Measurements from ENCODE around the gene FCSK. TPM values are rescaled to one million over a fixed set of nuclear protein-coding genes. Genes with fewer than 3 reads are reported as not detected.

Gene FCSK
- total RNA-seq, 1 experiment from 2014 or later = 25.5 TPM

DNA sequence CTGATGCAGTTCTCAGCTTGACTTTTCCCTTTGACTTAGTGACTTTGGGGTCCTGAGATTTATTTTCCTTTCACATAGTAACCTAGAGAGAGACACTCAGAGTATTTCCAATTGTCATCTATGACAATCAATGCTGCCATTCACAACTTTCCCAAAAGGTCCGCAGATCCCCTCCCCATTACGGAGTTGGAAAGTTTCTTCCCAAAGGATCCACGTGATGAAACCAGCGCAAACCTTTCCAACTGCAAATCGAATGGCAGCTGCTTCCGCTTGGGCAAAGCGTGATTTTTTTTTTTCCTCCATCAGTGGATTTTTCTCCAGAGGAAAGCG, 538 bp upstream of the FCSK start:
- TF ChIP-seq, protein P1, sequence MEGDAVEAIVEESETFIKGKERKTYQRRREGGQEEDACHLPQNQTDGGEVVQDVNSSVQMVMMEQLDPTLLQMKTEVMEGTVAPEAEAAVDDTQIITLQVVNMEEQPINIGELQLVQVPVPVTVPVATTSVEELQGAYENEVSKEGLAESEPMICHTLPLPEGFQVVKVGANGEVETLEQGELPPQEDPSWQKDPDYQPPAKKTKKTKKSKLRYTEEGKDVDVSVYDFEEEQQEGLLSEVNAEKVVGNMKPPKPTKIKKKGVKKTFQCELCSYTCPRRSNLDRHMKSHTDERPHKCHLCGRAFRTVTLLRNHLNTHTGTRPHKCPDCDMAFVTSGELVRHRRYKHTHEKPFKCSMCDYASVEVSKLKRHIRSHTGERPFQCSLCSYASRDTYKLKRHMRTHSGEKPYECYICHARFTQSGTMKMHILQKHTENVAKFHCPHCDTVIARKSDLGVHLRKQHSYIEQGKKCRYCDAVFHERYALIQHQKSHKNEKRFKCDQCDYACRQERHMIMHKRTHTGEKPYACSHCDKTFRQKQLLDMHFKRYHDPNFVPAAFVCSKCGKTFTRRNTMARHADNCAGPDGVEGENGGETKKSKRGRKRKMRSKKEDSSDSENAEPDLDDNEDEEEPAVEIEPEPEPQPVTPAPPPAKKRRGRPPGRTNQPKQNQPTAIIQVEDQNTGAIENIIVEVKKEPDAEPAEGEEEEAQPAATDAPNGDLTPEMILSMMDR (IDR thresholded peaks at IDR 0.05; ENCODE audit: insufficient read depth in 1 of 2, low read depth in 1 of 2, low read length in 1 of 2, severe bottlenecking in 1 of 2, unreplicated experiment in 1 of 2) = no peak
- Histone ChIP-seq H3K36me3 (ENCODE audit: control insufficient read depth, insufficient read depth, low read length) (no peaks in the 10 kb centered on the region), H3K4me3 (ENCODE audit: low read depth, low read length) (peak overlapping the region; percentile 79), H3K4me1 (peaks cover 11% of the 10 kb centered on the region), H3K9me3 (no peaks in the 10 kb centered on the region), H3K27me3 (replicated peaks; ENCODE audit: control insufficient read depth, insufficient read depth, low read length) (no peaks in the 10 kb centered on the region)
- BruUV-seq (replicated peaks) = no TSS peak
- Mint-ChIP-seq H3K4me3 (ENCODE audit: unreplicated experiment) (peak overlapping the region; percentile 89), H3K9me3 (ENCODE audit: unreplicated experiment) (no peaks in the 10 kb centered on the region), H3K4me1 (ENCODE audit: low read depth, unreplicated experiment) (peaks cover 6% of the 10 kb centered on the region), H3K27me3 (ENCODE audit: insufficient read depth, unreplicated experiment) (no peaks in the 10 kb centered on the region), H3K27ac (ENCODE audit: unreplicated experiment) (peak overlapping the region; percentile 97), H3K36me3 (ENCODE audit: insufficient read depth, unreplicated experiment) (no peaks in the 10 kb centered on the region)
- intact Hi-C loops (cut with micrococcal nuclease; ENCODE audit: unreplicated experiment) = loop anchor here (1.0 to 2.0 kb wide), 3 partner anchors 15 to 73 kb away; partner anchors contain the start of gene ST3GAL2
- POLR2A ChIA-PET = interaction anchor here (0.6 to 2.1 kb wide), 10 partner anchors 14 to 165 kb away, joined by 3 to 39 read pairs (median 4); partner anchors contain the start of genes COG4 and DDX19A
- DNase-seq = peak in 1 of 2 experiments; percentile 55
- CTCF ChIA-PET = interaction anchor here (0.5 to 2.7 kb wide), 10 partner anchors 14 to 1184 kb away, joined by 3 to 11 read pairs (median 4); partner anchors contain the start of genes MARVELD3 and ST3GAL2

DNA sequence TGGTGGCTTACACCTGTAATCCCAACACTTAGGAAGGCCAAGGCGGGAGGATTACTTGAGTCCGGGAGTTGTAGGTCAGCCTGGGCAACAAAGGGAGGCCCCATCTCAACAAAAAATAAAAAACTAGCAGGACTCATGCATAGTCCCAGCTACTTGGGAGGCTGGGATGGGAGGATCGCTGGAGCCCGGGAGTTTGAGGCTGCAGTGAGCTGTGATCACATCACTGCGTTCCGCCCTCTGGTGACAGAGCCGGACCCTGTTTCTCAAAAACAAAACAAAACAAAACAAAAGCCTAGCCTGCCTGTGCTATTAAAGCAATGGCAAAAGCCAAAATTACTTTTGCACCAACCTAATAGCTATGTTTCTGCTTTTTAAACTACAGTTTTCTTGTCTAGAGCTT, 1.5 kb downstream of the FCSK start:
- no peaks in the 10 kb centered on the region for H3K9me3 Mint-ChIP-seq (ENCODE audit: unreplicated experiment)
- intact Hi-C loops (cut with micrococcal nuclease; ENCODE audit: unreplicated experiment) = loop anchor here (2.0 kb wide), 1 partner anchor 75 kb away; no protein-coding TSS in a partner anchor
- H3K36me3 Mint-ChIP-seq (ENCODE audit: insufficient read depth, unreplicated experiment) = peaks cover 6% of the 10 kb centered on the region
- H3K36me3 ChIP-seq (ENCODE audit: control insufficient read depth, insufficient read depth, low read length) = no peaks in the 10 kb centered on the region
- H3K9me3 ChIP-seq = no peaks in the 10 kb centered on the region
- no peak overlapping the region for H3K27ac Mint-ChIP-seq (ENCODE audit: unreplicated experiment)
- peaks cover 11% of the 10 kb centered on the region for H3K4me1 ChIP-seq
- no peak overlapping the region for H3K4me3 Mint-ChIP-seq (ENCODE audit: unreplicated experiment)
- no peak overlapping the region for H3K4me3 ChIP-seq (ENCODE audit: low read depth, low read length)
- H3K27me3 Mint-ChIP-seq (ENCODE audit: insufficient read depth, unreplicated experiment) = no peaks in the 10 kb centered on the region
- H3K27me3 ChIP-seq (replicated peaks; ENCODE audit: control insufficient read depth, insufficient read depth, low read length) = no peaks in the 10 kb centered on the region
- peaks cover 6% of the 10 kb centered on the region for H3K4me1 Mint-ChIP-seq (ENCODE audit: low read depth, unreplicated experiment)
- no peak for DNase-seq
- BruUV-seq (replicated peaks) = no TSS peak
- ChIA-PET CTCF (interaction anchor here (1.1 kb wide), 1 partner anchor 75 kb away, joined by 6 read pairs; no protein-coding TSS in a partner anchor), POLR2A (interaction anchor here (1.1 to 1.5 kb wide), 2 partner anchors 28 to 75 kb away, joined by 4 to 19 read pairs; no protein-coding TSS in a partner anchor)
- TF ChIP-seq, protein P1 (IDR thresholded peaks at IDR 0.05; ENCODE audit: insufficient read depth in 1 of 2, low read depth in 1 of 2, low read length in 1 of 2, severe bottlenecking in 1 of 2, unreplicated experiment in 1 of 2) = no peak

DNA sequence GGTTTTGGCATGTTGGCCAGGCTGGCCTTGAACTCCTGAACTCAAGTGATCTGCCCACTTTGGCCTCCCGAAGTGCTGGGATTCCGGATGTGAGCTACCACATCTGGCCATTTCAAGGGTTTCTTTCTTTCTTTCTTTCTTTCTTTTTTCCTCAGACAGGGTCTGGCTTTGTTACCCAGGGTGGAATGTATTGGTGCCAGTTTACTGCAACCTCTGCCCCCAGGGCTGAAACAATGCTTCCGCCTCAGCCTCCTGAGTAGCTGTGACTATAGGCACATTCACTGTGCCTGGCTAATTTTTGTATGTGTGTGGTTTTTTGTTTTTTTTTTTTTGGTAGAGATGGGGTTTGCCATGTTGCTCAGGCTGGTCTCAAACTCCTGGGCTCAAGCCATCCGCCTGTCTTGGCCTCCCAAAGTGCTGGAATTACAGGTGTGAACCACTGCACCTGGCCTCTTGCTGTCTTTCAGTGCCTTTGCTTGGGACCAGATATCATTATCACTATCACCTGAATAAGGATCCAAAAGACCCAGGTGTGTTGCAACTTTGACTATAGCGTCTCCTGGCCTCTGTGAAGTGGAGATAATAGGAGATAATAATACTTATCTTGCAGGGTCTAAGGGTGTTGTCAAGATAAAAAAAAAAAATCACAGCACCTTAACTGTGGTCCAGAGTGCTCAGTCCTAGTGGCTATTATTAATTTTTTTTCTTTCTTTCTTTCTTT, 3.2 kb downstream of the FCSK start:
- H3K36me3 Mint-ChIP-seq (ENCODE audit: insufficient read depth, unreplicated experiment) = peaks cover 6% of the 10 kb centered on the region
- Histone ChIP-seq H3K36me3 (ENCODE audit: control insufficient read depth, insufficient read depth, low read length) (no peaks in the 10 kb centered on the region), H3K9me3 (no peaks in the 10 kb centered on the region), H3K27me3 (replicated peaks; ENCODE audit: control insufficient read depth, insufficient read depth, low read length) (no peaks in the 10 kb centered on the region), H3K4me3 (ENCODE audit: low read depth, low read length) (no peak overlapping the region), H3K4me1 (peaks cover 11% of the 10 kb centered on the region)
- CTCF ChIA-PET = no interaction called here
- POLR2A ChIA-PET = no interaction called here
- DNase-seq = no peak
- peak overlapping the region; percentile 20 for H3K27ac Mint-ChIP-seq (ENCODE audit: unreplicated experiment)
- no peaks in the 10 kb centered on the region for H3K9me3 Mint-ChIP-seq (ENCODE audit: unreplicated experiment)
- intact Hi-C loops (cut with micrococcal nuclease; ENCODE audit: unreplicated experiment) = no loop called here
- no peak overlapping the region for H3K4me3 Mint-ChIP-seq (ENCODE audit: unreplicated experiment)
- BruUV-seq (replicated peaks) = no TSS peak
- peaks cover 6% of the 10 kb centered on the region for H3K4me1 Mint-ChIP-seq (ENCODE audit: low read depth, unreplicated experiment)
- TF ChIP-seq, protein P1 (IDR thresholded peaks at IDR 0.05; ENCODE audit: insufficient read depth in 1 of 2, low read depth in 1 of 2, low read length in 1 of 2, severe bottlenecking in 1 of 2, unreplicated experiment in 1 of 2) = no peak
- no peaks in the 10 kb centered on the region for H3K27me3 Mint-ChIP-seq (ENCODE audit: insufficient read depth, unreplicated experiment)
